ENCODE results near the gene PTER. TPM values are rescaled to one million over a fixed set of nuclear protein-coding genes. Genes with fewer than 3 reads are reported as not detected.

PTER gene
- polyA plus RNA-seq, 2 of the 4 experiments (the other 2 are of a cell fraction): 13.2 to 34.5 TPM

- no peak overlapping the region for H3K4me3 ChIP-seq
- POLR2A ChIA-PET: no interaction called here
- TF ChIP-seq, protein P1, sequence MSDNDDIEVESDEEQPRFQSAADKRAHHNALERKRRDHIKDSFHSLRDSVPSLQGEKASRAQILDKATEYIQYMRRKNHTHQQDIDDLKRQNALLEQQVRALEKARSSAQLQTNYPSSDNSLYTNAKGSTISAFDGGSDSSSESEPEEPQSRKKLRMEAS (IDR thresholded peaks at IDR 0.05): no peak
- TF ChIP-seq MAFK (IDR thresholded peaks at IDR 0.05; ENCODE audit: partially characterized antibody) (no peak), MAZ (IDR thresholded peaks at IDR 0.05; ENCODE audit: borderline replicate concordance, low read depth, low read length) (no peak), TFCP2L1 (CRISPR knock-in tag; IDR thresholded peaks at IDR 0.05) (no peak), HES2 (IDR thresholded peaks at IDR 0.05) (no peak), CHD4 (IDR thresholded peaks at IDR 0.05; ENCODE audit: borderline replicate concordance) (no peak), HOXB5 (CRISPR knock-in tag; IDR thresholded peaks at IDR 0.05) (no peak), JUN (IDR thresholded peaks at IDR 0.05) (no peak), HDAC2 (IDR thresholded peaks at IDR 0.05) (no peak)
These were observed 84.1 kb downstream of the PTER start for GRCh38 chr10:16520900-16521299.

GRCh38 chr10:16521311-16522016 is 84.7 kb downstream of the PTER start, which contains the start of gene C1QL3:
Gene C1QL3 (minus strand): TSS chr10:16521879. CDS start chr10:16521065, 814 bp downstream.
- H3K9me3 ChIP-seq: no peaks in the 10 kb centered on the region
- DNase-seq (ENCODE audit: low read depth in 1 of 2, low spot score in 1 of 2) (no peak), FAIRE-seq (no peak), ATAC-seq (no peak)
- H3K4me1 ChIP-seq: no peaks in the 10 kb centered on the region
- POLR2A ChIA-PET: no interaction called here
- WGBS (ENCODE audit: missing lambda C conversion rate): 95% methylated on average over 62 of the region's 68 CpGs
- no peak within 1 kb of the TSS for H3K4me3 ChIP-seq
- CTCF ChIA-PET: no interaction called here
- H3K27ac ChIP-seq: no peak within 1 kb of the TSS
- TF ChIP-seq ZNF302 (CRISPR knock-in tag; IDR thresholded peaks at IDR 0.05) (no peak), HOXA7 (CRISPR knock-in tag; IDR thresholded peaks at IDR 0.05) (no peak), NR3C1 (IDR thresholded peaks at IDR 0.05) (no peak), PHF8 (IDR thresholded peaks at IDR 0.05; ENCODE audit: borderline replicate concordance, low read depth) (no peak), FOXS1 (CRISPR knock-in tag; IDR thresholded peaks at IDR 0.05) (no peak), TP53 (CRISPR knock-in tag; IDR thresholded peaks at IDR 0.05) (no peak), CBX2 (IDR thresholded peaks at IDR 0.05; ENCODE audit: borderline replicate concordance, low read depth) (no peak), BCL3 (IDR thresholded peaks at IDR 0.05) (no peak), HEYL (CRISPR knock-in tag; IDR thresholded peaks at IDR 0.05) (no peak), HDAC2 (IDR thresholded peaks at IDR 0.05) (no peak), ATOH8 (CRISPR knock-in tag; IDR thresholded peaks at IDR 0.05; ENCODE audit: low read depth) (no peak), GATA3 (IDR thresholded peaks at IDR 0.05; ENCODE audit: borderline replicate concordance) (no peak), USF2 (IDR thresholded peaks at IDR 0.05) (no peak), POLR2A (IDR thresholded peaks at IDR 0.05; ENCODE audit: low read length) (no peak), NFE2L2 (conservative IDR thresholded peaks at IDR 0.05; ENCODE audit: low read length) (no peak), KDM1A (IDR thresholded peaks at IDR 0.05; ENCODE audit: low read depth) (no peak)
- H3K4me2 ChIP-seq: no peak within 1 kb of the TSS

More at GRCh38 chr10:16520900-16521299, 84.1 kb downstream of the PTER start:
- no peak for ATAC-seq
- DNase-seq (ENCODE audit: low read depth in 1 of 2, low spot score in 1 of 2): no peak
- 89% methylated on average over 7 of the region's 39 CpGs for WGBS (ENCODE audit: missing lambda C conversion rate)
- Histone ChIP-seq H3K4me2 (no peak overlapping the region), H3K9me3 (no peaks in the 10 kb centered on the region), H3K27ac (no peak overlapping the region), H3K4me1 (no peaks in the 10 kb centered on the region)
- FAIRE-seq: no peak
- CTCF ChIA-PET: no interaction called here

All from A549 (cell line).